Stimulated activated naive CD8-positive, alpha-beta T cell treated with anti-CD3 and anti-CD28 coated beads, Interleukin-15, Interleukin-2, amounts not matched to agents 100 U/mL and 50 U/mL, for 24 hours (primary cell): Measurements from ENCODE around the gene HDHD5.

ENCODE experiments used
- ATAC-seq: fragments of 150-1000 bp; cut with Tn5 transposase; one replicate; pipeline ENCODE4 v1.10.0; 2021
- DNase-seq: peaks from one replicate; pipeline ENCODE4 v3.0.0; 2021

HDHD5 gene

GRCh38 chr22:17158568-17159503 is at the start of gene HDHD5:
TSS of gene HDHD5 (minus strand) at chr22:17159277. CDS start at chr22:17159251, 26 bp downstream.
- peak; percentile 91 for DNase-seq
- peak; percentile 93 for ATAC-seq

- DNase-seq, result no peak
- ATAC-seq, result no peak
Measured at GRCh38 chr22:17205432-17205831, 46.4 kb upstream of the HDHD5 start.

GRCh38 chr22:17201285-17201945 is 42.3 kb upstream of the HDHD5 start:
- DNase-seq (no peak), ATAC-seq (no peak)

- DNase-seq (no peak), ATAC-seq (no peak)
Measured at GRCh38 chr22:17199003-17199731, 40.1 kb upstream of the HDHD5 start.

GRCh38 chr22:17198170-17199002 is 39.3 kb upstream of the HDHD5 start:
- ATAC-seq (no peak), DNase-seq (no peak)

GRCh38 chr22:17194213-17194612 is 35.1 kb upstream of the HDHD5 start:
- no peak for ATAC-seq
- no peak for DNase-seq

- no peak for ATAC-seq
- no peak for DNase-seq
Measured at GRCh38 chr22:17192186-17192585, 33.1 kb upstream of the HDHD5 start.

GRCh38 chr22:17191163-17191784 is 32.2 kb upstream of the HDHD5 start:
- no peak for ATAC-seq
- no peak for DNase-seq

GRCh38 chr22:17190702-17191101 is 31.6 kb upstream of the HDHD5 start:
- no peak for DNase-seq

GRCh38 chr22:17176715-17177114 is 17.6 kb upstream of the HDHD5 start:
- no peak for DNase-seq
- ATAC-seq, result no peak

More at GRCh38 chr22:17190702-17191101, 31.6 kb upstream of the HDHD5 start:
- no peak for ATAC-seq

- DNase-seq (no peak), ATAC-seq (no peak)
Measured at GRCh38 chr22:17172029-17172833, 13.2 kb upstream of the HDHD5 start.

GRCh38 chr22:17171153-17172028 is 12.3 kb upstream of the HDHD5 start:
- peak; percentile 93 for ATAC-seq

GRCh38 chr22:17167486-17167885 is 8.4 kb upstream of the HDHD5 start:
- ATAC-seq, result no peak
- DNase-seq, result no peak

More at GRCh38 chr22:17171153-17172028, 12.3 kb upstream of the HDHD5 start:
- DNase-seq, result peak; percentile 93

GRCh38 chr22:17164392-17165024 is 5.4 kb upstream of the HDHD5 start:
- no peak for DNase-seq
- no peak for ATAC-seq

GRCh38 chr22:17162731-17163130 is 3.7 kb upstream of the HDHD5 start:
- no peak for ATAC-seq

GRCh38 chr22:17161991-17162390 is 2.9 kb upstream of the HDHD5 start:
- DNase-seq (no peak), ATAC-seq (no peak)

More at GRCh38 chr22:17162731-17163130, 3.7 kb upstream of the HDHD5 start:
- no peak for DNase-seq

- DNase-seq (peak; percentile 77), ATAC-seq (peak; percentile 44)
Measured at GRCh38 chr22:17159504-17159951, 451 bp upstream of the HDHD5 start.

- ATAC-seq, result no peak
- DNase-seq, result no peak
Measured at GRCh38 chr22:17158176-17158567, 905 bp downstream of the HDHD5 start.

- DNase-seq (no peak), ATAC-seq (no peak)
Measured at GRCh38 chr22:17157714-17158113, 1.4 kb downstream of the HDHD5 start.
